Measurements from ENCODE around the gene PPFIA4.

PPFIA4 gene

GRCh38 chr1:203028784-203029553, 2.7 kb downstream of the PPFIA4 start:
- in situ Hi-C loops (cut with MboI; ENCODE audit: low sequenced_read_pairs) = no loop called here
- no peak for DNase-seq (ENCODE audit: low spot score in 2 of 2)
- Histone ChIP-seq H3K4me3 (no peak overlapping the region), H3K36me3 (replicated peaks) (peaks cover 8% of the 10 kb centered on the region), H3K4me1 (peaks cover 9% of the 10 kb centered on the region), H3K9me3 (no peaks in the 10 kb centered on the region; the same call in 1 of the 2 replicates), H3K27me3 (ENCODE audit: low read depth) (no peaks in the 10 kb centered on the region)

- H3K27me3 ChIP-seq (ENCODE audit: low read depth) = no peaks in the 10 kb centered on the region
- peaks cover 6% of the 10 kb centered on the region; the same call in 1 of the 2 replicates for H3K4me1 ChIP-seq
- no peaks in the 10 kb centered on the region for H3K36me3 ChIP-seq (replicated peaks)
- H3K4me3 ChIP-seq = no peak overlapping the region
- no peaks in the 10 kb centered on the region for H3K9me3 ChIP-seq
- in situ Hi-C loops (cut with MboI; ENCODE audit: low sequenced_read_pairs) = no loop called here
- no peak for DNase-seq (ENCODE audit: low spot score in 2 of 2)
These were observed 5.2 kb downstream of the PPFIA4 start for GRCh38 chr1:203031467-203031866.

- H3K4me1 ChIP-seq = peaks cover 4% of the 10 kb centered on the region; the same call in 1 of the 2 replicates
- H3K9me3 ChIP-seq = no peaks in the 10 kb centered on the region
- DNase-seq (ENCODE audit: low spot score in 2 of 2) = no peak
- H3K27me3 ChIP-seq (ENCODE audit: low read depth) = no peaks in the 10 kb centered on the region
- H3K36me3 ChIP-seq (replicated peaks) = no peaks in the 10 kb centered on the region
- H3K4me3 ChIP-seq = no peak overlapping the region
- in situ Hi-C loops (cut with MboI; ENCODE audit: low sequenced_read_pairs) = no loop called here
These were observed 7.0 kb downstream of the PPFIA4 start for GRCh38 chr1:203033287-203033686.

- H3K27me3 ChIP-seq (ENCODE audit: low read depth) = no peaks in the 10 kb centered on the region
- in situ Hi-C loops (cut with MboI; ENCODE audit: low sequenced_read_pairs) = no loop called here
- H3K9me3 ChIP-seq = no peaks in the 10 kb centered on the region
- no peak for DNase-seq (ENCODE audit: low spot score in 2 of 2)
- H3K4me3 ChIP-seq = no peak overlapping the region
- H3K36me3 ChIP-seq (replicated peaks) = no peaks in the 10 kb centered on the region
- H3K4me1 ChIP-seq = peaks cover 4% of the 10 kb centered on the region; the same call in 1 of the 2 replicates
These were observed 7.6 kb downstream of the PPFIA4 start for GRCh38 chr1:203033917-203034316.

GRCh38 chr1:203034422-203035110, 8.3 kb downstream of the PPFIA4 start:
- Histone ChIP-seq H3K27me3 (ENCODE audit: low read depth) (no peaks in the 10 kb centered on the region), H3K4me1 (peaks cover 4% of the 10 kb centered on the region; the same call in 1 of the 2 replicates), H3K4me3 (no peak overlapping the region), H3K9me3 (no peaks in the 10 kb centered on the region), H3K36me3 (replicated peaks) (no peaks in the 10 kb centered on the region)
- in situ Hi-C loops (cut with MboI; ENCODE audit: low sequenced_read_pairs) = loop anchor here (5.0 kb wide), 1 partner anchor 183 kb away; no protein-coding TSS in a partner anchor
- no peak for DNase-seq (ENCODE audit: low spot score in 2 of 2)

GRCh38 chr1:203035111-203036000, 9.1 kb downstream of the PPFIA4 start:
- no peak overlapping the region for H3K4me3 ChIP-seq
- no peaks in the 10 kb centered on the region for H3K27me3 ChIP-seq (ENCODE audit: low read depth)
- H3K36me3 ChIP-seq (replicated peaks) = no peaks in the 10 kb centered on the region
- in situ Hi-C loops (cut with MboI; ENCODE audit: low sequenced_read_pairs) = loop anchor here (5.0 kb wide), 1 partner anchor 182 kb away; no protein-coding TSS in a partner anchor
- H3K4me1 ChIP-seq = peaks cover 4% of the 10 kb centered on the region; the same call in 1 of the 2 replicates
- DNase-seq (ENCODE audit: low spot score in 2 of 2) = no peak
- H3K9me3 ChIP-seq = no peaks in the 10 kb centered on the region

GRCh38 chr1:203036135-203036534, 9.8 kb downstream of the PPFIA4 start:
- Histone ChIP-seq H3K27me3 (ENCODE audit: low read depth) (no peaks in the 10 kb centered on the region), H3K9me3 (no peaks in the 10 kb centered on the region), H3K4me1 (peaks cover 4% of the 10 kb centered on the region; the same call in 1 of the 2 replicates), H3K36me3 (replicated peaks) (no peaks in the 10 kb centered on the region), H3K4me3 (no peak overlapping the region)
- DNase-seq (ENCODE audit: low spot score in 2 of 2) = no peak
- in situ Hi-C loops (cut with MboI; ENCODE audit: low sequenced_read_pairs) = loop anchor here (5.0 kb wide), 1 partner anchor 181 kb away; no protein-coding TSS in a partner anchor

GRCh38 chr1:203036537-203036936, 10.2 kb downstream of the PPFIA4 start:
- DNase-seq (ENCODE audit: low spot score in 2 of 2) = no peak
- in situ Hi-C loops (cut with MboI; ENCODE audit: low sequenced_read_pairs) = loop anchor here (5.0 kb wide), 1 partner anchor 181 kb away; no protein-coding TSS in a partner anchor

GRCh38 chr1:203037509-203038190, 11.4 kb downstream of the PPFIA4 start:
- in situ Hi-C loops (cut with MboI; ENCODE audit: low sequenced_read_pairs) = loop anchor here (5.0 kb wide), 1 partner anchor 180 kb away; no protein-coding TSS in a partner anchor

More at GRCh38 chr1:203036537-203036936, 10.2 kb downstream of the PPFIA4 start:
- Histone ChIP-seq H3K9me3 (no peaks in the 10 kb centered on the region), H3K4me3 (no peak overlapping the region), H3K36me3 (replicated peaks) (no peaks in the 10 kb centered on the region), H3K4me1 (peaks cover 4% of the 10 kb centered on the region; the same call in 1 of the 2 replicates), H3K27me3 (ENCODE audit: low read depth) (no peaks in the 10 kb centered on the region)

GRCh38 chr1:203038217-203038741, 12.0 kb downstream of the PPFIA4 start:
- in situ Hi-C loops (cut with MboI; ENCODE audit: low sequenced_read_pairs) = loop anchor here (5.0 kb wide), 1 partner anchor 179 kb away; no protein-coding TSS in a partner anchor
- Histone ChIP-seq H3K36me3 (replicated peaks) (no peaks in the 10 kb centered on the region), H3K27me3 (ENCODE audit: low read depth) (no peaks in the 10 kb centered on the region), H3K9me3 (no peaks in the 10 kb centered on the region), H3K4me1 (no peaks in the 10 kb centered on the region), H3K4me3 (no peak overlapping the region)
- DNase-seq (ENCODE audit: low spot score in 2 of 2) = no peak

More at GRCh38 chr1:203037509-203038190, 11.4 kb downstream of the PPFIA4 start:
- Histone ChIP-seq H3K4me3 (no peak overlapping the region), H3K27me3 (ENCODE audit: low read depth) (no peaks in the 10 kb centered on the region), H3K36me3 (replicated peaks) (no peaks in the 10 kb centered on the region), H3K4me1 (no peaks in the 10 kb centered on the region), H3K9me3 (no peaks in the 10 kb centered on the region)
- no peak for DNase-seq (ENCODE audit: low spot score in 2 of 2)

GRCh38 chr1:203038891-203039608, 12.8 kb downstream of the PPFIA4 start:
- in situ Hi-C loops (cut with MboI; ENCODE audit: low sequenced_read_pairs) = loop anchor here (5.0 kb wide), 1 partner anchor 178 kb away; no protein-coding TSS in a partner anchor
- H3K36me3 ChIP-seq (replicated peaks) = no peaks in the 10 kb centered on the region
- H3K4me3 ChIP-seq = no peak overlapping the region
- no peaks in the 10 kb centered on the region for H3K27me3 ChIP-seq (ENCODE audit: low read depth)
- DNase-seq (ENCODE audit: low spot score in 2 of 2) = peak; percentile 74 to 86
- H3K9me3 ChIP-seq = no peaks in the 10 kb centered on the region
- no peaks in the 10 kb centered on the region for H3K4me1 ChIP-seq

Data from HAP-1 (cell line).